Astrocyte (in vitro differentiated cells and primary cell): ENCODE results near the gene EXOC3L2.

Experiments used
- EZH2 ChIP-seq: IDR thresholded peaks from 2 replicates; pipeline ENCODE4 v1.6.1; 2012; ENCODE audit warnings: mild to moderate bottlenecking, low read length, inconsistent platforms; ENCODE audit not compliant: insufficient read depth
- TF ChIP-seq, protein P1 (sequence below): IDR thresholded peaks from 2 replicates; pipeline ENCODE4 v1.5.1; 2011; ENCODE audit warnings: low read depth, mild to moderate bottlenecking, inconsistent platforms, low read length, moderate library complexity; ENCODE audit not compliant: insufficient read depth

DNA sequence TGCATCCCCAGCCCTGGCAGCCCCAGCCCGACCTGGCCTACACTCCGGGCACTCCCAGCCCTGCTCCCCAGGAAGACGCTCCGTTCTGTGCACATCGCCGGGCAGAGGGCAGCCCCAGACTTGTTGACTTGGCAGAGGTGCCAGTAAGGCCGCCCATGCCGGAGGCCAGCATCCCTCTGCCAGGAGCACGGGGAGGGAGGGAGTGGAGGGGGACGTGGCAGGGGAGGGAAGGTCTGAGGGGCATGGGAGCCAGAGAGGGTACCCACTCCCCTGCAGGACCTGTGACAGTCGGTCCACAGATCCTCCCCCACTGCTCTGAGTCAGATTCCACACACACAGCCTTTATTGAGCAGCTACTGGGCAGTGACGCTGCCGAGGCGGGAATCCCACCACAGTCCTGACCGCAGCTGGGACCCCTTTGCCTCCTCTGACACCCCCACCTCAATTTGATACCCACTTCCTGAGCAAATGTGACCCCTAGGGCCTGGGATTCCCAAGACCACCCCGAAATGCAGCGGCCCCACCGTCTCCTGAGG, 82.5 kb downstream of the EXOC3L2 start:
- TF ChIP-seq, protein P1, sequence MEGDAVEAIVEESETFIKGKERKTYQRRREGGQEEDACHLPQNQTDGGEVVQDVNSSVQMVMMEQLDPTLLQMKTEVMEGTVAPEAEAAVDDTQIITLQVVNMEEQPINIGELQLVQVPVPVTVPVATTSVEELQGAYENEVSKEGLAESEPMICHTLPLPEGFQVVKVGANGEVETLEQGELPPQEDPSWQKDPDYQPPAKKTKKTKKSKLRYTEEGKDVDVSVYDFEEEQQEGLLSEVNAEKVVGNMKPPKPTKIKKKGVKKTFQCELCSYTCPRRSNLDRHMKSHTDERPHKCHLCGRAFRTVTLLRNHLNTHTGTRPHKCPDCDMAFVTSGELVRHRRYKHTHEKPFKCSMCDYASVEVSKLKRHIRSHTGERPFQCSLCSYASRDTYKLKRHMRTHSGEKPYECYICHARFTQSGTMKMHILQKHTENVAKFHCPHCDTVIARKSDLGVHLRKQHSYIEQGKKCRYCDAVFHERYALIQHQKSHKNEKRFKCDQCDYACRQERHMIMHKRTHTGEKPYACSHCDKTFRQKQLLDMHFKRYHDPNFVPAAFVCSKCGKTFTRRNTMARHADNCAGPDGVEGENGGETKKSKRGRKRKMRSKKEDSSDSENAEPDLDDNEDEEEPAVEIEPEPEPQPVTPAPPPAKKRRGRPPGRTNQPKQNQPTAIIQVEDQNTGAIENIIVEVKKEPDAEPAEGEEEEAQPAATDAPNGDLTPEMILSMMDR, result no peak
- no peak for TF ChIP-seq EZH2
